CD4-positive, alpha-beta T cell (primary cell): Measurements from ENCODE around the gene SYCE3. TPM values are rescaled to one million over a fixed set of nuclear protein-coding genes. Genes with fewer than 3 reads are reported as not detected.

Experiments
- ATAC-seq: fragments of 200-7000 bp; cut with Tn5 transposase; one replicate; pipeline ENCODE4 v1.10.0; 2022; ENCODE audit warnings: mild to moderate bottlenecking; ENCODE audit not compliant: poor library complexity
- CTCF ChIA-PET: fragments of 350-600 bp; sonication (Branson Sonifier 250); formaldehyde crosslinking; loops from one replicate; lab custom pipeline; 2021; ENCODE audit warnings: antibody characterized with exemption, inconsistent platforms; lab: Charles Lee
- POLR2A ChIA-PET: fragments of 350-600 bp; sonication (Branson Sonifier 250); formaldehyde crosslinking; loops from one replicate; lab custom pipeline; 2021; ENCODE audit warnings: antibody characterized with exemption, inconsistent platforms; lab: Charles Lee
- DNase-seq, 14 experiments: peaks; one replicate each; pipeline ENCODE4 v3.0.0-alpha.2; 2013 to 2020; ENCODE audit warnings: mixed read lengths in 2 of 14
- H3K27ac ChIP-seq, 2 donors: one replicate each; pipeline versions ENCODE4 v1.5.1 to v1.7.0; 2013; ENCODE audit warnings: low read length in 2 of 2, low read depth in 1 of 2, mild to moderate bottlenecking in 1 of 2
- H3K27me3 ChIP-seq, 2 experiments: 1 replicate in 1 of 2; 2 replicates in 1 of 2; pipeline versions ENCODE4 v1.6.1 to v1.7.0; 2013; ENCODE audit warnings: low read length in 2 of 2, control low read depth in 1 of 2, mild to moderate bottlenecking in 1 of 2, moderate library complexity in 1 of 2; ENCODE audit not compliant: insufficient read depth in 2 of 2, control insufficient read depth in 1 of 2
- H3K36me3 ChIP-seq: one replicate; pipeline ENCODE4 v1.6.1; 2013; ENCODE audit warnings: low read length, control low read depth; ENCODE audit not compliant: insufficient read depth
- H3K4me1 ChIP-seq: one replicate; pipeline ENCODE4 v1.6.1; 2013; ENCODE audit warnings: low read length, control low read depth; ENCODE audit not compliant: insufficient read depth
- H3K4me3 ChIP-seq: one replicate; pipeline ENCODE4 v1.5.1; 2013; ENCODE audit warnings: mild to moderate bottlenecking, low read length, moderate library complexity
- H3K9me3 ChIP-seq, 2 experiments: 1 replicate in 1 of 2; 2 replicates in 1 of 2; pipeline versions ENCODE4 v1.6.1 to v1.7.0; 2013; ENCODE audit warnings: low read length in 2 of 2, mild to moderate bottlenecking in 2 of 2, control low read depth in 1 of 2, moderate library complexity in 1 of 2; ENCODE audit not compliant: control insufficient read depth in 1 of 2, insufficient read depth in 1 of 2
- H3K27ac Mint-ChIP-seq: one replicate; pipeline ENCODE4 v1.8.0; 2020; ENCODE audit warnings: mixed read lengths
- H3K27me3 Mint-ChIP-seq: one replicate; pipeline ENCODE4 v1.8.0; 2021; ENCODE audit warnings: mixed read lengths
- H3K36me3 Mint-ChIP-seq: one replicate; pipeline ENCODE4 v1.8.0; 2021; ENCODE audit warnings: low read depth, mixed read lengths
- H3K4me1 Mint-ChIP-seq: one replicate; pipeline ENCODE4 v1.8.0; 2021; ENCODE audit warnings: low read depth, mixed read lengths
- H3K4me3 Mint-ChIP-seq: one replicate; pipeline ENCODE4 v1.8.0; 2020; ENCODE audit warnings: mild to moderate bottlenecking, mixed read lengths
- H3K9me3 Mint-ChIP-seq: one replicate; pipeline ENCODE4 v1.8.0; 2020; ENCODE audit warnings: mixed read lengths
- intact Hi-C, 2 experiments: fragments of 100-400 bp; cut with DNase I in 1 of 2; cut with micrococcal nuclease in 1 of 2; formaldehyde crosslinking; loops; one replicate each; pipeline versions ENCODE4 v1.15.1 to v1.9.0; 2023 to 2025; cut with DNase I, micrococcal nuclease
- total RNA-seq, 174 experiments: library from RNA in 2 of 174; stranded (reverse) in 2 of 174; gene quantifications; one replicate each; pipeline ENCODE4 v1.2.3 and lab custom pipeline; 2021 to 2026
- TF ChIP-seq, protein P1 (sequence below): fragments of 200-600 bp; IDR thresholded peaks from one replicate; pipeline ENCODE4 v1.8.0; 2022; ENCODE audit warnings: antibody characterized with exemption, mild to moderate bottlenecking

Gene SYCE3
- total RNA-seq, 2 experiments from 2014 or later: not detected

DNA sequence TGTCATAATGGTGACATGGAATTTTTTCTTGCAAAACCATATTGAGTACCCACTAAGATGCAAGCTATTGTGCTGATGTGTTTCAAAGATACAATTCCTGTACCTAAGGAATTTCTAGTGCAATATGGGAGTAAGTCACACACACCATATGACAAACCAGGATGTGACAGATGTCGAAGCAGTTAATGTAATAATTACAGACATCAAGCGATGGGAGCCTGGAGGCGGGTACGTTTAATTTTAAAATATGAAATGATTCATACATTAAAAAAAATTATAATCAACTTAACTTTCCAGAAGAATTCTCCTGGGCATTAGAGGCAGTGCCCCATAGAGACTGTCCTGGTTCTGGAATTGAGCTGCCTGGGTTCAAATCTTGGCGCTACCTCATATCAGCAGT lies 6.0 kb downstream of the SYCE3 start:
- CTCF ChIA-PET: interaction anchor here (1.0 kb wide), 1 partner anchor 31 kb away, joined by 6 read pairs; the partner anchor contains the start of gene SCO2
- Histone ChIP-seq H3K27ac (no peak overlapping the region), H3K4me3 (no peak overlapping the region), H3K36me3 (no peaks in the 10 kb centered on the region), H3K4me1 (no peaks in the 10 kb centered on the region), H3K9me3 (no peaks in the 10 kb centered on the region), H3K27me3 (no peaks in the 10 kb centered on the region)
- Mint-ChIP-seq H3K4me3 (no peak overlapping the region), H3K9me3 (no peaks in the 10 kb centered on the region), H3K36me3 (no peaks in the 10 kb centered on the region), H3K27me3 (no peaks in the 10 kb centered on the region), H3K4me1 (peaks cover 3% of the 10 kb centered on the region), H3K27ac (no peak overlapping the region)
- no peak for DNase-seq
- intact Hi-C loops: no loop called here
- POLR2A ChIA-PET: interaction anchor here (0.7 to 3.9 kb wide), 2 partner anchors 9 to 17 kb away, joined by 3 to 13 read pairs; no protein-coding TSS in a partner anchor
- no peak for ATAC-seq
- TF ChIP-seq, protein P1, sequence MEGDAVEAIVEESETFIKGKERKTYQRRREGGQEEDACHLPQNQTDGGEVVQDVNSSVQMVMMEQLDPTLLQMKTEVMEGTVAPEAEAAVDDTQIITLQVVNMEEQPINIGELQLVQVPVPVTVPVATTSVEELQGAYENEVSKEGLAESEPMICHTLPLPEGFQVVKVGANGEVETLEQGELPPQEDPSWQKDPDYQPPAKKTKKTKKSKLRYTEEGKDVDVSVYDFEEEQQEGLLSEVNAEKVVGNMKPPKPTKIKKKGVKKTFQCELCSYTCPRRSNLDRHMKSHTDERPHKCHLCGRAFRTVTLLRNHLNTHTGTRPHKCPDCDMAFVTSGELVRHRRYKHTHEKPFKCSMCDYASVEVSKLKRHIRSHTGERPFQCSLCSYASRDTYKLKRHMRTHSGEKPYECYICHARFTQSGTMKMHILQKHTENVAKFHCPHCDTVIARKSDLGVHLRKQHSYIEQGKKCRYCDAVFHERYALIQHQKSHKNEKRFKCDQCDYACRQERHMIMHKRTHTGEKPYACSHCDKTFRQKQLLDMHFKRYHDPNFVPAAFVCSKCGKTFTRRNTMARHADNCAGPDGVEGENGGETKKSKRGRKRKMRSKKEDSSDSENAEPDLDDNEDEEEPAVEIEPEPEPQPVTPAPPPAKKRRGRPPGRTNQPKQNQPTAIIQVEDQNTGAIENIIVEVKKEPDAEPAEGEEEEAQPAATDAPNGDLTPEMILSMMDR: no peak

DNA sequence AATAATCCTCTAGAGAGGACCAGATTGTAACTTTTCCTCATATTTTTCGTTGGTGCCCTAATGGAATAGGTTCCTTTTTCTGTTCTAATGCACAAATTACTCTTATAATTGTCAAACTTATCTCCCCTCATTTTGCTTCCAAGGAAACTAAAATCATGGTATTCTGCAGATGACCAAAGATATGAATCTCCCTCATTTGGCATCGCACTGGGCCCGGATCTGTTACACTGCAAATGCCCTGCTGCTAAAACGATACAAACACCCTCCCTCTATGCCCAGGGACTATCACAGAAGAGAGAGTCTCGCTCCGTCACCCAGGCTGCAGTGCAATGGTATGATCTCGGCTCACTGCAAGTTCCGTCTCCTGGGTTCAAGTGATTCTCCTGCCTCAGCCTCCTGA lies 9.4 kb downstream of the SYCE3 start:
- Histone ChIP-seq H3K27me3 (no peaks in the 10 kb centered on the region), H3K4me3 (no peak overlapping the region), H3K36me3 (no peaks in the 10 kb centered on the region), H3K9me3 (no peaks in the 10 kb centered on the region), H3K4me1 (peaks cover 23% of the 10 kb centered on the region), H3K27ac (no peak overlapping the region)
- CTCF ChIA-PET: interaction anchor here (0.6 kb wide), 1 partner anchor 109 kb away, joined by 3 read pairs; no protein-coding TSS in a partner anchor
- no peak for ATAC-seq
- POLR2A ChIA-PET: interaction anchor here (1.4 kb wide), 1 partner anchor 28 kb away, joined by 4 read pairs; the partner anchor contains the start of gene SCO2
- no peak overlapping the region for H3K4me3 Mint-ChIP-seq
- no peak overlapping the region for H3K27ac Mint-ChIP-seq
- intact Hi-C loops: no loop called here
- DNase-seq: no peak
- TF ChIP-seq, protein P1: no peak
- peaks cover 18% of the 10 kb centered on the region for H3K4me1 Mint-ChIP-seq
- no peaks in the 10 kb centered on the region for H3K27me3 Mint-ChIP-seq
- H3K9me3 Mint-ChIP-seq: no peaks in the 10 kb centered on the region
- H3K36me3 Mint-ChIP-seq: no peaks in the 10 kb centered on the region

DNA sequence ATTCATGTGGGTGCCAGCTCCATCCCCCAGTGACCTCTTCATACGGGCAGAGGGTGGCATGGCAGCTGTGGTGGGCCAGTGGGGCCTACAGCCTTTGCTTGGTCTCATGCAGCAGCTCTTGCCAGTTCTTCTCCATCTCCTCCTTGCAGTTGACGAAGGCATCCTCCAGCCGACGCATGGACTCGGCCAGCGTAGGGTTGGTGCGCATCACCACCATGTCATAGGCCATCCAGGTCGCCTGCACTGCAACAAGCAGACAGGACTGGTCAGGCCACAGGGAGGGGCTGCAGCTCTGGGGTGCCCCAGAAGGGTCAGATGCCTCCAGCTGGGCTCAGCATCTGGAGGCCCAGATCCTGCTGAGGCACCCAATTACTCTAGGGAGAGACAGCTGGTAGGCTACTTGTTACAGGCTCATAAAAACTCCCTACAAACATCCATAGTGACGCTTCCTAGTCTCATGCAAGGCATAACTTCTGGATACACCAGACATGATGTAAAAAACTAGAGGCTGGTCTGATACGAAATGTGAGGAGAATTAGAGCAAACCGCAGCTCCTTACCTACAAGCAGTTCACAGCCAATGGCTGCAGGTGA lies 11.5 kb downstream of the SYCE3 start:
- no peaks in the 10 kb centered on the region for H3K27me3 Mint-ChIP-seq
- peak overlapping the region; percentile 65 for H3K4me3 Mint-ChIP-seq

More for the DNA sequence above, 11.5 kb downstream of the SYCE3 start:
- H3K4me3 ChIP-seq: no peak overlapping the region
- H3K4me1 ChIP-seq: peaks cover 34% of the 10 kb centered on the region
- ATAC-seq (no peak), DNase-seq (no peak)
- Mint-ChIP-seq H3K4me1 (peaks cover 18% of the 10 kb centered on the region), H3K36me3 (no peaks in the 10 kb centered on the region), H3K27ac (peak overlapping the region; percentile 77), H3K9me3 (no peaks in the 10 kb centered on the region)
- H3K9me3 ChIP-seq: no peaks in the 10 kb centered on the region
- H3K27ac ChIP-seq: no peak overlapping the region
- intact Hi-C loops: no loop called here
- TF ChIP-seq, protein P1: no peak
- ChIA-PET POLR2A (interaction anchor here (0.7 to 5.0 kb wide), 6 partner anchors 12 to 70 kb away, joined by 3 to 87 read pairs (median 4); partner anchors contain the start of gene SCO2), CTCF (interaction anchor here (2.1 to 3.6 kb wide), 2 partner anchors 12 to 26 kb away, joined by 8 to 11 read pairs; partner anchors contain the start of genes SCO2 and SYCE3)
- no peaks in the 10 kb centered on the region for H3K27me3 ChIP-seq
- no peaks in the 10 kb centered on the region for H3K36me3 ChIP-seq
